ENCODE results near the gene TMEM175. TPM values are rescaled to one million over a fixed set of nuclear protein-coding genes. Genes with fewer than 3 reads are reported as not detected.

Gene TMEM175
- total and polyA plus RNA-seq, 4 donors = 23.7 to 43.7 (median 27.4) TPM

DNA sequence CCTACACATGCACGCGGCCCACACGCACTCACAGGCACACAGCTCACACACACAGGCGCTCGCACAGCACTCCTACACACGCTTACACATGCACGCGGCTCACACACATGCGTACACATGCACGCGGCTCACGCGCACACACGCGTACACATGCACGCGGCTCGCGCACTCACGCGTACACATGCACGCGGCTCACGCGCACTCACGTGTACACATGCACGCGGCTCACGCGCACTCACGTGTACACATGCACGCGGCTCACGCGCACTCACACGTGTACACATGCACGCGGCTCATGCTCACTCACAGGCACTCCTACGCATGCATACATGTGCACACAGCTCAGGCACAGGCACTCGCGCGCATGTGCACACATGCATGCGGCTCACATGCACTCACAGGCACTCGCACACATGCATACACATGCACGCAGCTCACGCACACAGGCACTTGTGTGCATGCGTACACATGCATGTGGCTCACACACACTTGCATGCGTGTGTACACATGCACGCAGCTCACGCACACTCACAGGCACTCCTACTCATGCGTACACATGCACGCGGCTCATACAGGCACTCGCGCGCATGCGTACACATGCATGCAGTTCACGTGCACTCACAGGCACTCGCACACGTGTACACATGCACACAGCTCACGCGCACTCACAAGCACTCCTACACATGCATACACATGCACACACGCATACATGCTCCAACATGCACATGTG is 45.1 kb upstream of the TMEM175 start:
- Histone ChIP-seq H3K27me3 (ENCODE audit: control insufficient read depth in 3 of 3, insufficient read depth in 3 of 3, low read length in 2 of 3) (no peaks in the 10 kb centered on the region), H3K4me1 (ENCODE audit: control insufficient read depth in 5 of 5, insufficient read depth in 5 of 5, low read length in 5 of 5) (no peaks in the 10 kb centered on the region), H3K9ac (ENCODE audit: insufficient read depth in 1 of 2, low read length in 2 of 2) (no peak overlapping the region), H3K9me3 (ENCODE audit: control insufficient read depth in 4 of 4, insufficient read depth in 3 of 4, low read length in 3 of 4) (peaks cover 0 to 4% (median 0%) of the 10 kb centered on the region in 4 donors), H3K27ac (ENCODE audit: low read depth in 1 of 2, low read length in 1 of 2) (no peak overlapping the region), H3K4me3 (no peak overlapping the region), H3K36me3 (ENCODE audit: control insufficient read depth in 4 of 4, insufficient read depth in 4 of 4, low read length in 4 of 4) (peaks cover 7 to 80% (median 13%) of the 10 kb centered on the region in 4 donors)
- ATAC-seq (ENCODE audit: insufficient read depth, low FRiP score) (no peak), DNase-seq (no peak)
- TF ChIP-seq, protein P1, sequence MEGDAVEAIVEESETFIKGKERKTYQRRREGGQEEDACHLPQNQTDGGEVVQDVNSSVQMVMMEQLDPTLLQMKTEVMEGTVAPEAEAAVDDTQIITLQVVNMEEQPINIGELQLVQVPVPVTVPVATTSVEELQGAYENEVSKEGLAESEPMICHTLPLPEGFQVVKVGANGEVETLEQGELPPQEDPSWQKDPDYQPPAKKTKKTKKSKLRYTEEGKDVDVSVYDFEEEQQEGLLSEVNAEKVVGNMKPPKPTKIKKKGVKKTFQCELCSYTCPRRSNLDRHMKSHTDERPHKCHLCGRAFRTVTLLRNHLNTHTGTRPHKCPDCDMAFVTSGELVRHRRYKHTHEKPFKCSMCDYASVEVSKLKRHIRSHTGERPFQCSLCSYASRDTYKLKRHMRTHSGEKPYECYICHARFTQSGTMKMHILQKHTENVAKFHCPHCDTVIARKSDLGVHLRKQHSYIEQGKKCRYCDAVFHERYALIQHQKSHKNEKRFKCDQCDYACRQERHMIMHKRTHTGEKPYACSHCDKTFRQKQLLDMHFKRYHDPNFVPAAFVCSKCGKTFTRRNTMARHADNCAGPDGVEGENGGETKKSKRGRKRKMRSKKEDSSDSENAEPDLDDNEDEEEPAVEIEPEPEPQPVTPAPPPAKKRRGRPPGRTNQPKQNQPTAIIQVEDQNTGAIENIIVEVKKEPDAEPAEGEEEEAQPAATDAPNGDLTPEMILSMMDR (IDR thresholded peaks at IDR 0.05; ENCODE audit: control extremely low read depth, extremely low read depth) = no peak
- 96 to 97% methylated on average over 63 of the region's 63 CpGs for whole genome bisulfite sequencing, 2 donors

DNA sequence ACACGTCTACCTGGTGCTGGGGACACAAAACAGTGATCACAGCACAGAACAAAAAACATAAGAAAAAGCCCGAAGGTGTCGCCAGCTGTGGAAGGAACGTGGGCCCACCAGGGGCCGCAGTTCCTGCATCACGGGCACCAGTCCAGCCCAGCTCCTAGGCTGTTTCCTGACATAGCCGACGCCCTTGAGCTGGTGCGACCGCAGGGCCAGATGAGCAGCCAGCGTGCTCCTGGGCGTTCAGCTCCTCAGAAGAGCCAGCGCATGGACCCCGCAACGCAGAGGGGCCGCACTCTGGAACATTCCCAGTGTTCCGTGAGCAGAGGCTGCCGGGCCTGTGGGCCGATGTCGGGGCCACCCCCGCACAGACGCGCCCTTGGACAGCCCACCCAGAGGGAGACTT is 44.2 kb upstream of the TMEM175 start:
- DNase-seq (no peak), ATAC-seq (ENCODE audit: insufficient read depth, low FRiP score) (no peak)
- Histone ChIP-seq H3K4me3 (no peak overlapping the region), H3K9me3 (ENCODE audit: control insufficient read depth in 4 of 4, insufficient read depth in 3 of 4, low read length in 3 of 4) (peaks cover 0 to 4% (median 0%) of the 10 kb centered on the region in 4 donors), H3K27ac (ENCODE audit: low read depth in 1 of 2, low read length in 1 of 2) (no peak overlapping the region), H3K36me3 (ENCODE audit: control insufficient read depth in 4 of 4, insufficient read depth in 4 of 4, low read length in 4 of 4) (peaks cover 7 to 80% (median 18%) of the 10 kb centered on the region in 4 donors), H3K4me1 (ENCODE audit: control insufficient read depth in 5 of 5, insufficient read depth in 5 of 5, low read length in 5 of 5) (no peaks in the 10 kb centered on the region), H3K9ac (ENCODE audit: insufficient read depth in 1 of 2, low read length in 2 of 2) (no peak overlapping the region), H3K27me3 (ENCODE audit: control insufficient read depth in 3 of 3, insufficient read depth in 3 of 3, low read length in 2 of 3) (no peaks in the 10 kb centered on the region)
- 89 to 95% methylated on average over 23 of the region's 23 CpGs for WGBS, 2 donors
- TF ChIP-seq, protein P1 (IDR thresholded peaks at IDR 0.05; ENCODE audit: control extremely low read depth, extremely low read depth) = no peak

DNA sequence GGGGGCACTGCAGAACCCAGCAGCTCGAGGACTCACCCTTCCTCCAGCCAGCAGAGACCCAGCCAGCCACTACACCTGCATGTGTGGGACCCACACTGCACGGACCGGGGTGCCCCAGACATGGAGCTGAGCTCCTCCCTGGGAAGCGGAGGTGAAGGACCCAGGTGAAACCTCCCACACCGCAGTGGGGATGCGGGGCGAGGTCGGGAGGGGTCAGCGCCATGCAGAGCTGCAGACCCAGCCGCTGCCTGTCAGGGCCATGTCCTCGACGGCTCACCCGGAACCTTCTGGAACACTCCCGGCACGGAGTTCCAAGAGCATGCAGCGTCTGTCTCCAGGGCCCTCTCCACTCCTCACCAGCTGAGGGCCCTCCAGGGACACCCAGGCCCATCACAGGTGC is 42.7 kb upstream of the TMEM175 start:
- TF ChIP-seq, protein P1 (IDR thresholded peaks at IDR 0.05; ENCODE audit: control extremely low read depth, extremely low read depth) = no peak
- WGBS, 2 donors = 97 to 99% methylated on average over 16 of the region's 16 CpGs
- no peak for ATAC-seq (ENCODE audit: insufficient read depth, low FRiP score)
- no peak overlapping the region for H3K27ac ChIP-seq (ENCODE audit: low read depth in 1 of 2, low read length in 1 of 2)
- no peaks in the 10 kb centered on the region for H3K27me3 ChIP-seq (ENCODE audit: control insufficient read depth in 3 of 3, insufficient read depth in 3 of 3, low read length in 2 of 3)
- peaks cover 0 to 4% (median 0%) of the 10 kb centered on the region in 4 donors for H3K9me3 ChIP-seq (ENCODE audit: control insufficient read depth in 4 of 4, insufficient read depth in 3 of 4, low read length in 3 of 4)
- no peak overlapping the region for H3K9ac ChIP-seq (ENCODE audit: insufficient read depth in 1 of 2, low read length in 2 of 2)
- no peak for DNase-seq
- H3K36me3 ChIP-seq (ENCODE audit: control insufficient read depth in 4 of 4, insufficient read depth in 4 of 4, low read length in 4 of 4) = peaks cover 7 to 79% (median 19%) of the 10 kb centered on the region in 4 donors
- no peaks in the 10 kb centered on the region for H3K4me1 ChIP-seq (ENCODE audit: control insufficient read depth in 5 of 5, insufficient read depth in 5 of 5, low read length in 5 of 5)
- no peak overlapping the region for H3K4me3 ChIP-seq
